NCI-H748 treated with DMSO at 0.1 percent for 48 hours (cell line): Measurements from ENCODE around the gene LRRC40.
"Not testable (repeated sequence)": the region's sequence is repeated elsewhere in the genome, so short reads cannot be mapped to it uniquely, and the experiment has no call there.

Experiments
- DNase-seq: peaks from one replicate; lab custom pipeline; 2025; lab: John Stamatoyannopoulos, UW

LRRC40 gene

GRCh38 chr1:70202173-70202758 is 3.1 kb downstream of the LRRC40 start:
- DNase-seq = no peak

GRCh38 chr1:70200065-70200464 is 5.3 kb downstream of the LRRC40 start:
- no peak for DNase-seq

- no peak for DNase-seq
Measured at GRCh38 chr1:70196333-70196732, 9.0 kb downstream of the LRRC40 start.

- no peak for DNase-seq
Measured at GRCh38 chr1:70195342-70195741, 10.0 kb downstream of the LRRC40 start.

GRCh38 chr1:70194601-70195000 is 10.8 kb downstream of the LRRC40 start:
- no peak for DNase-seq

GRCh38 chr1:70192446-70192845 is 12.9 kb downstream of the LRRC40 start:
- DNase-seq = not testable (repeated sequence)

- no peak for DNase-seq
Measured at GRCh38 chr1:70190180-70190579, 15.2 kb downstream of the LRRC40 start.

- DNase-seq = no peak
Measured at GRCh38 chr1:70188522-70188921, 16.9 kb downstream of the LRRC40 start.

- not testable (repeated sequence) for DNase-seq
Measured at GRCh38 chr1:70185181-70185580, 20.2 kb downstream of the LRRC40 start.

- DNase-seq = no peak
Measured at GRCh38 chr1:70171512-70171911, 33.9 kb downstream of the LRRC40 start.

- no peak for DNase-seq
Measured at GRCh38 chr1:70169018-70169839, 36.1 kb downstream of the LRRC40 start.

- no peak for DNase-seq
Measured at GRCh38 chr1:70168283-70168682, 37.1 kb downstream of the LRRC40 start.

GRCh38 chr1:70164350-70164749 is 41.0 kb downstream of the LRRC40 start:
- no peak for DNase-seq

- DNase-seq = no peak
Measured at GRCh38 chr1:70156529-70157120, 48.8 kb downstream of the LRRC40 start.

- no peak for DNase-seq
Measured at GRCh38 chr1:70153739-70154138, 51.6 kb downstream of the LRRC40 start.

GRCh38 chr1:70150444-70150843 is 54.9 kb downstream of the LRRC40 start:
- DNase-seq = no peak

- no peak for DNase-seq
Measured at GRCh38 chr1:70146488-70146887, 58.9 kb downstream of the LRRC40 start.

- DNase-seq = no peak
Measured at GRCh38 chr1:70143048-70143659, 62.2 kb downstream of the LRRC40 start.

GRCh38 chr1:70142075-70142474 is 63.3 kb downstream of the LRRC40 start:
- no peak for DNase-seq

- DNase-seq = no peak
Measured at GRCh38 chr1:70140894-70141293, 64.5 kb downstream of the LRRC40 start.

GRCh38 chr1:70140343-70140742 is 65.0 kb downstream of the LRRC40 start:
- DNase-seq = no peak

GRCh38 chr1:70134148-70134547 is 71.2 kb downstream of the LRRC40 start:
- no peak for DNase-seq

- no peak for DNase-seq
Measured at GRCh38 chr1:70117046-70117445, 88.3 kb downstream of the LRRC40 start.
